WTC11 (cell line): ENCODE measurements around the gene C4orf36. TPM values are rescaled to one million over a fixed set of nuclear protein-coding genes. Genes with fewer than 3 reads are reported as not detected.

ENCODE experiments used
- ATAC-seq: fragments of 200-7000 bp; cut with Tn5 transposase; 2 replicates; pipeline ENCODE4 v1.10.0; 2021; ENCODE audit warnings: mild to moderate bottlenecking, moderate library complexity
- CTCF ChIA-PET: fragments of 300-600 bp; sonication (Branson Sonifier 250); formaldehyde crosslinking; loops from one replicate; lab custom pipeline; 2021; ENCODE audit warnings: antibody characterized with exemption; lab: Charles Lee
- POLR2A ChIA-PET: fragments of 350-600 bp; sonication (Branson Sonifier 250); formaldehyde crosslinking; loops from one replicate; lab custom pipeline; 2021; ENCODE audit warnings: antibody characterized with exemption; lab: Charles Lee
- DNase-seq: peaks from one replicate; pipeline ENCODE4 v3.0.0; 2021; ENCODE audit warnings: low spot score
- H3K27ac Mint-ChIP-seq: 2 replicates; pipeline ENCODE4 v1.8.0; 2021; ENCODE audit warnings: mixed read lengths
- H3K27me3 Mint-ChIP-seq: 2 replicates; pipeline ENCODE4 v1.8.0; 2021; ENCODE audit warnings: low read depth, mild to moderate bottlenecking, moderate library complexity, mixed read lengths
- H3K36me3 Mint-ChIP-seq: 2 replicates; pipeline ENCODE4 v1.8.0; 2021; ENCODE audit warnings: mixed read lengths
- H3K4me1 Mint-ChIP-seq: 2 replicates; pipeline ENCODE4 v1.8.0; 2022; ENCODE audit warnings: mixed read lengths
- H3K4me3 Mint-ChIP-seq: 2 replicates; pipeline ENCODE4 v1.8.0; 2021; ENCODE audit warnings: mild to moderate bottlenecking, moderate library complexity, mixed read lengths
- H3K9me3 Mint-ChIP-seq: 2 replicates; pipeline ENCODE4 v1.8.0; 2021; ENCODE audit warnings: mixed read lengths
- AR ChIP-seq: fragments of 250-450 bp; sonication (Bioruptor Pico); IDR thresholded peaks from 2 replicates; pipeline ENCODE4 v1.9.0; 2021; ENCODE audit warnings: mild to moderate bottlenecking
- ATF6 ChIP-seq: sonication (generic); formaldehyde crosslinking; IDR thresholded peaks from 2 replicates; pipeline ENCODE4 v1.8.1; 2023; ENCODE audit warnings: mild to moderate bottlenecking, missing genetic modification reagents
- CREM ChIP-seq: sonication (generic); formaldehyde crosslinking; IDR thresholded peaks from 2 replicates; pipeline ENCODE4 v1.8.1; 2022; ENCODE audit warnings: mild to moderate bottlenecking, missing genetic modification reagents, moderate library complexity
- ESRRA ChIP-seq: sonication (generic); formaldehyde crosslinking; IDR thresholded peaks from 2 replicates; pipeline ENCODE4 v1.8.1; 2022; ENCODE audit warnings: mild to moderate bottlenecking, missing genetic modification reagents, borderline replicate concordance
- MLX ChIP-seq: sonication (generic); formaldehyde crosslinking; IDR thresholded peaks from 2 replicates; pipeline ENCODE4 v1.8.1; 2023; ENCODE audit warnings: mild to moderate bottlenecking, missing genetic modification reagents, moderate library complexity
- PRDM15 ChIP-seq: sonication (generic); formaldehyde crosslinking; IDR thresholded peaks from 2 replicates; pipeline ENCODE4 v1.8.0; 2022; ENCODE audit warnings: missing genetic modification reagents
- SP1 ChIP-seq: sonication (generic); formaldehyde crosslinking; conservative IDR thresholded peaks from 2 replicates; pipeline ENCODE4 v1.8.1; 2022; ENCODE audit warnings: missing genetic modification reagents
- TEAD4 ChIP-seq: sonication (generic); formaldehyde crosslinking; IDR thresholded peaks from 2 replicates; pipeline ENCODE4 v1.8.0; 2022; ENCODE audit warnings: mild to moderate bottlenecking, missing genetic modification reagents
- ZMAT4 ChIP-seq: fragments of 250-450 bp; sonication (Bioruptor Pico); IDR thresholded peaks from 2 replicates; pipeline ENCODE4 v1.9.0; 2021; ENCODE audit warnings: mild to moderate bottlenecking
- total RNA-seq: library from RNA; stranded (reverse); gene quantifications from 3 replicates; pipeline ENCODE4 v1.2.3, GENCODE V29; 2021

C4orf36 gene
- total RNA-seq, 1 experiment from 2014 or later = 0.79 TPM

- no peak for ATAC-seq
These were observed 32.6 kb upstream of the C4orf36 start for GRCh38 chr4:86924811-86925210.

More at GRCh38 chr4:86924811-86925210, 32.6 kb upstream of the C4orf36 start:
- H3K4me1 Mint-ChIP-seq = peaks cover 11% of the 10 kb centered on the region
- TF ChIP-seq ZMAT4 (no peak), TEAD4 (CRISPR knock-in tag) (no peak), ESRRA (no peak), SP1 (no peak), ATF6 (CRISPR knock-in tag) (no peak), AR (no peak), PRDM15 (CRISPR knock-in tag) (no peak), MLX (CRISPR knock-in tag) (no peak), CREM (CRISPR knock-in tag) (no peak)
- TF ChIP-seq, all 79 proteins: peak for 0
- H3K27ac Mint-ChIP-seq = no peak overlapping the region
- no peaks in the 10 kb centered on the region for H3K9me3 Mint-ChIP-seq
- no peak for DNase-seq
- POLR2A ChIA-PET = no interaction called here
- CTCF ChIA-PET = interaction anchor here (0.6 kb wide), 1 partner anchor 23 kb away, joined by 3 read pairs; no protein-coding TSS in a partner anchor
- H3K4me3 Mint-ChIP-seq = no peak overlapping the region
- peaks cover 2% of the 10 kb centered on the region; the same call in 1 of the 2 replicates for H3K27me3 Mint-ChIP-seq
- H3K36me3 Mint-ChIP-seq = peaks cover 6% of the 10 kb centered on the region; the same call in 1 of the 2 replicates
